Activated B cell treated with CpG ODN at 0.5 μM for 24 hours (primary cell): ENCODE measurements around the gene LDAH. TPM values are rescaled to one million over a fixed set of nuclear protein-coding genes. Genes with fewer than 3 reads are reported as not detected.

Source experiments
- ATAC-seq: fragments of 200-7000 bp; cut with Tn5 transposase; one replicate; pipeline ENCODE4 v1.10.0; 2021; ENCODE audit warnings: low read depth, mild to moderate bottlenecking, moderate library complexity
- CTCF ChIA-PET: fragments of 350-600 bp; sonication (Branson Sonifier 250); formaldehyde crosslinking; loops from one replicate; lab custom pipeline; 2021; ENCODE audit warnings: antibody characterized with exemption; lab: Charles Lee
- POLR2A ChIA-PET: fragments of 350-600 bp; sonication (Branson Sonifier 250); formaldehyde crosslinking; loops from one replicate; lab custom pipeline; 2021; ENCODE audit warnings: antibody characterized with exemption; lab: Charles Lee
- DNase-seq: peaks from one replicate; pipeline ENCODE4 v3.0.0; 2022
- H3K27ac Mint-ChIP-seq: one replicate; pipeline ENCODE4 v1.8.0; 2020; ENCODE audit warnings: mixed read lengths
- H3K27me3 Mint-ChIP-seq: one replicate; pipeline ENCODE4 v1.8.0; 2021; ENCODE audit warnings: mixed read lengths
- H3K36me3 Mint-ChIP-seq: one replicate; pipeline ENCODE4 v1.8.0; 2021; ENCODE audit warnings: low read depth, mixed read lengths
- H3K4me1 Mint-ChIP-seq: one replicate; pipeline ENCODE4 v1.8.0; 2021; ENCODE audit warnings: mixed read lengths
- H3K4me3 Mint-ChIP-seq: one replicate; pipeline ENCODE4 v1.8.0; 2020; ENCODE audit warnings: mild to moderate bottlenecking, mixed read lengths
- H3K9me3 Mint-ChIP-seq: one replicate; pipeline ENCODE4 v1.8.0; 2020; ENCODE audit warnings: mixed read lengths
- intact Hi-C: fragments of 100-400 bp; cut with micrococcal nuclease; formaldehyde crosslinking; loops from one replicate; pipeline ENCODE4 v1.15.1; 2024
- total RNA-seq: library from RNA; stranded (reverse); gene quantifications from 2 replicates; pipeline ENCODE4 v1.2.3, GENCODE V29; 2022
- TF ChIP-seq, protein P1 (sequence below): fragments of 200-600 bp; IDR thresholded peaks from one replicate; pipeline ENCODE4 v1.8.0; 2022; ENCODE audit warnings: antibody characterized with exemption, mild to moderate bottlenecking

The LDAH gene
- total RNA-seq, 1 donor from 2014 or later: 31.2 TPM

DNA sequence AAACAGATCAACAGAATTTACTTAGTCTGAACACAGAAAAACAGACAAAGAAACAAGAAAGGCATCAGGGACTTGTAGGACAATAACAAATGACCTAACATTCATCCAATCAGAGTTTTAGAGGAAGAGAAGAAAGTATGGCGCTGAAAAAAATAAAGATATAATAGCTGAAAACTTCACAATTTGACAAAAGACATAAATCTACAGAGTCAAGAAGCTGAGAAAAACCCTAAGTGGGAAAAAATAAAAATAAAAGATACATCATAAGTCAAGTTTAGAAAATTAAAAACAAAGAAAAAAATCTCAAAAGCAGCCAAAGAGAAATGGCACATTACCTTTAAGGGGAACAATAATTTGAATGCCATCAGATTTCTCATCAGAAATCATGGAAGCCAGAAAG lies 7.7 kb downstream of the LDAH start:
- Mint-ChIP-seq H3K27me3 (no peaks in the 10 kb centered on the region), H3K4me3 (no peak overlapping the region), H3K9me3 (no peaks in the 10 kb centered on the region), H3K36me3 (peaks cover 11% of the 10 kb centered on the region), H3K27ac (no peak overlapping the region), H3K4me1 (peaks cover 15% of the 10 kb centered on the region)
- ChIA-PET CTCF (no interaction called here), POLR2A (no interaction called here)
- DNase-seq: no peak
- TF ChIP-seq, protein P1, sequence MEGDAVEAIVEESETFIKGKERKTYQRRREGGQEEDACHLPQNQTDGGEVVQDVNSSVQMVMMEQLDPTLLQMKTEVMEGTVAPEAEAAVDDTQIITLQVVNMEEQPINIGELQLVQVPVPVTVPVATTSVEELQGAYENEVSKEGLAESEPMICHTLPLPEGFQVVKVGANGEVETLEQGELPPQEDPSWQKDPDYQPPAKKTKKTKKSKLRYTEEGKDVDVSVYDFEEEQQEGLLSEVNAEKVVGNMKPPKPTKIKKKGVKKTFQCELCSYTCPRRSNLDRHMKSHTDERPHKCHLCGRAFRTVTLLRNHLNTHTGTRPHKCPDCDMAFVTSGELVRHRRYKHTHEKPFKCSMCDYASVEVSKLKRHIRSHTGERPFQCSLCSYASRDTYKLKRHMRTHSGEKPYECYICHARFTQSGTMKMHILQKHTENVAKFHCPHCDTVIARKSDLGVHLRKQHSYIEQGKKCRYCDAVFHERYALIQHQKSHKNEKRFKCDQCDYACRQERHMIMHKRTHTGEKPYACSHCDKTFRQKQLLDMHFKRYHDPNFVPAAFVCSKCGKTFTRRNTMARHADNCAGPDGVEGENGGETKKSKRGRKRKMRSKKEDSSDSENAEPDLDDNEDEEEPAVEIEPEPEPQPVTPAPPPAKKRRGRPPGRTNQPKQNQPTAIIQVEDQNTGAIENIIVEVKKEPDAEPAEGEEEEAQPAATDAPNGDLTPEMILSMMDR: no peak
- no peak for ATAC-seq
- intact Hi-C loops: no loop called here

DNA sequence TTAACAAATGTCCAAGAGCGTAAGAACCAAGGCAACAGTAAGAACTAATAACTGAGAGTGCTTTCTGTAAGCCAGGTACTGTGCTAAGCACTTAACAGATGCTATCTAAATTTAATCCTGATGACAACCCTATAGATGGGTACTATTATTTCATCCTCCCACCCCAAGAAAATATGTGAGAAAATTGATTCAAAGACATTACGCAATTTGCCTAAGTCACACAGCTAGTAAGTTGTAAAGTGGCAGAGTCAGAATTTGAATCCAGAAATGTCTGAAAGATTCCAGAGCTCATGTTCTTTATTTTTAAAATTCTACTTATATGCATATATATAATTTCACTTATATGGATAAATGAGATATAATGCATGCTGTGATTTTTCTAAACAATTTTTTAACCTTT lies 10.1 kb downstream of the LDAH start:
- ChIA-PET POLR2A (no interaction called here), CTCF (no interaction called here)
- Mint-ChIP-seq H3K27me3 (no peaks in the 10 kb centered on the region), H3K4me3 (no peak overlapping the region), H3K9me3 (no peaks in the 10 kb centered on the region), H3K36me3 (peaks cover 9% of the 10 kb centered on the region), H3K27ac (no peak overlapping the region), H3K4me1 (peaks cover 3% of the 10 kb centered on the region)
- DNase-seq (no peak), ATAC-seq (no peak)
- TF ChIP-seq, protein P1: no peak
- intact Hi-C loops: no loop called here

DNA sequence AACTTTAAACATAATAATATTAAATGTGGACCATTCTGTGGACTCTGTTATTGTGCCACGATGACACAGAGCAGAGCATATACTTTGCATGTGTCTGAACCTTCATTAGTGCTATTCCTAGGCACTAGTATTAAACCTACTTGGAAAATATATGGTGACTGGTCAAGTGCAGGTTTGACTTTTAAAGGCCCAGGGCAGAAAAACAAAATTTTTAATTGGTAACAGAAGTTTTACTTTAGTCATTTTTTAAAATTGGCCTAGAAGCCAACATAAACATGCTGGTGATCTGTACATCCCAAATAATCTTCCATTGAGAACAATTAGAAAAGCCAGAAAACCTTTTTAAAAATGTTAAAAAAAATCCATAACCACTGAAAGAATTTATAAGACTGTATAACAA lies 16.6 kb downstream of the LDAH start:
- ATAC-seq (no peak), DNase-seq (no peak)
- Mint-ChIP-seq H3K4me1 (no peaks in the 10 kb centered on the region), H3K4me3 (no peak overlapping the region), H3K27me3 (no peaks in the 10 kb centered on the region), H3K9me3 (no peaks in the 10 kb centered on the region), H3K36me3 (peaks cover 4% of the 10 kb centered on the region), H3K27ac (no peak overlapping the region)
- intact Hi-C loops: no loop called here
- TF ChIP-seq, protein P1: no peak
- CTCF ChIA-PET: no interaction called here
- POLR2A ChIA-PET: no interaction called here

DNA sequence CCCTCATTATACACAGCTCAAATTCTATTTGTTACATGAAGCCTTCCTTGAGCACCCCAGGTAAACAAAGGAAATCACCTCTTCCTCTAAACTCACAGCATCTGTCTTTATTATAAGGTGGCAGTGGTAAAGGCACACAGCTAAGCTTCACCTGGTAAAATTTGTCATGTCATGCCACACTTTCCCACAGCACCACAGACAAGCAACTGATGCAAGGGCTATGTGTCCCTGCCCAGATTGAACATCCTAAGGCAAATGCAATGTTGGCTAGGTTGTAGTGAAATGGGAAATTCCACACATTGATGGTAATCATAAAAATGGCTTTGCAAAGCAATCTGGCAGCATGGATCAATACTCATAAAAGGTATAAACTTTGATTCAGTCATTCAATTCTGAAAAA lies 18.9 kb downstream of the LDAH start:
- Mint-ChIP-seq H3K27ac (no peak overlapping the region), H3K27me3 (no peaks in the 10 kb centered on the region)
- POLR2A ChIA-PET: no interaction called here

DNA sequence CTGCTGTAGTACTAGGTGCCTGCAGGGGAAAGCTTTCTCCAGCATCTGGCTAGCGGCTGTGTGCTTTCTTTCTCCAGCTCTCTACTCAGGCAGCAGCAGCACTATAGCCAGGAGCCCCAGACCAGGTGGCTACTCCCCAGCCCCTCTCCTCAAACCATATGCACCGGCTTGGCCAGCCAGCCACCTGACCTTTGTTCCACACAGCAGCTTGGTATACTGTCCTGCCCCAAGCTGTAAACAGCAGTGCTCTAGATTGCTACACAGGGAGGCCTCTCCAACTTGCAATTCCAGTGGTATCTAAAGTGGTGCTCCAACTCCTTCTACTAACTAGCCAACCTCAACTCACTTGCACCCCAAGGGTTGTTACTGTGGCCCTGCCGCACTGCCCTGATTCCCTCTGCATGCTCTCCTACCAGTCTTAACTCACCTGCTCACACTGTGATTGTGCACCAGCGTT lies 19.6 kb downstream of the LDAH start:
- no peaks in the 10 kb centered on the region for H3K27me3 Mint-ChIP-seq
- intact Hi-C loops: no loop called here
- H3K4me3 Mint-ChIP-seq: no peak overlapping the region
- H3K4me1 Mint-ChIP-seq: no peaks in the 10 kb centered on the region
- no peak for ATAC-seq
- peaks cover 15% of the 10 kb centered on the region for H3K36me3 Mint-ChIP-seq
- TF ChIP-seq, protein P1: no peak
- CTCF ChIA-PET: no interaction called here
- DNase-seq: no peak
- POLR2A ChIA-PET: no interaction called here
- no peaks in the 10 kb centered on the region for H3K9me3 Mint-ChIP-seq
- no peak overlapping the region for H3K27ac Mint-ChIP-seq

More for the DNA sequence above, 18.9 kb downstream of the LDAH start:
- no peak for DNase-seq
- peaks cover 15% of the 10 kb centered on the region for H3K36me3 Mint-ChIP-seq
- CTCF ChIA-PET: no interaction called here
- no peak for ATAC-seq
- no peak overlapping the region for H3K4me3 Mint-ChIP-seq
- no peaks in the 10 kb centered on the region for H3K4me1 Mint-ChIP-seq
- intact Hi-C loops: no loop called here
- TF ChIP-seq, protein P1: no peak
- H3K9me3 Mint-ChIP-seq: no peaks in the 10 kb centered on the region
